ENCODE measurements around the gene CD69. TPM values are rescaled to one million over a fixed set of nuclear protein-coding genes. Genes with fewer than 3 reads are reported as not detected.
"Not testable (repeated sequence)": the region's sequence is repeated elsewhere in the genome, so short reads cannot be mapped to it uniquely, and the experiment has no call there.

The CD69 gene
- total RNA-seq, 1 donor from 2014 or later = 9.7 TPM

DNA sequence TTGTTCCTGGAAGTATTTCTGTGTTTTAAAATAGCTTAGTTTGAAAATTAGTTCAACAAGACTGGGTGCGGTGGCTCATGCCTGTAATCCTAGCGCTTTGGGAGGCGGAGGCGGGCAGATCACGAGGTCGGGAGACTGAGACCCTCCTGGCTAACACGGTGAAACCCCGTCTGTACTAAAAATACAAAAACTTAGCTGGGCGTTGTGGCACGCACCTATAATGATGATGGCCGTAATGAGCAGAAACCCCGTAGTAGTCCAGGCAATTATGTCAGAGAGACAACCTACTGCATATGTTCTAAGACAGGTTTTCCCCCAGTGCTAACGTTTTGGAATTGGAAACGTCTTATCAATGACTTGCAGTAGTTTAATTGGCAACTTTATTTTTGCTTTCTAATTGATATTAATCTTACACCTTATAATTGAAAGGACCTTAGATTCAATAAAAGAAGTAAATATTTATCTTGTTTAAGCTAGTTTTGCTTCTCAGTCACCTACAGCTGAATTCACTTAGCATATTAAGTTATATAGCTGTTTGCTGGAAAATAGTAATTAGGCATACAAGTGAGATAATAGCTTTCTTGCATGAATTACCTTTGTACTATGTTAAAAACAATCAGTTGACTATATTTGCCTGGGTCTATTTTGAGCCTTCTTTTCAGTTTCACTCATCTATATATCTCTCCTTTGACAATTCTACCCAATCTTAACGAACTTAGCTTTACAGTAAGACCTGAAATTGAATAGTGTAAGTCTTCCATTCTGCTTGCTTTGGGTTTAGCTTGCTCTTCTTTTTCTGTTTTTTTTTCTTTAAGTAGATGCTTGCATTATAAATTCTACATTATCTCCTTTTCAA is 43.4 kb downstream of the CD69 start:
- DNase-seq = no peak

GRCh38 chr12:9713032-9713558 is 47.6 kb downstream of the CD69 start:
- not testable (repeated sequence) for DNase-seq

GRCh38 chr12:9711664-9712063 is 49.0 kb downstream of the CD69 start:
- no peak for DNase-seq

GRCh38 chr12:9710584-9711375 is 49.9 kb downstream of the CD69 start:
- no peak for DNase-seq

DNA sequence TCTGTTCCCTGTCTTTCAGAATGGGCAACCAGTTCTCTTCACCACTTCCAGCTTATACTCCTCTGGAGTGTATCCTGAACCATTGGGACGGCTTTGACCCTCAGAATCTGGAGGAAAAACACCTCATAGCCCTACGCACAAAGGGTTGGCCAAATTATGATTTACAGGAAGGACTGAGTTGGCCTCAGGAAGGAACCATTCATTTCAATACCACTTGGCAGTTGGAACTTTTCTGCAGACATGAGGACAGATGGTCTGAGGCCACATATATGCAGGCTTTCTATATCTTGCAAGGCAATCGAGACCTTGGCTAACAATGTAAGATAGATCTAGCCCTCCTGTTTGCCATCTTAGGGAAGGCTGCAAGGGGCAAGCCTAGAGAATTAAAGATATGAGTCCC is 51.8 kb downstream of the CD69 start:
- DNase-seq = no peak

GRCh38 chr12:9707864-9708808 is 52.6 kb downstream of the CD69 start:
- peak; percentile 7 for DNase-seq

GRCh38 chr12:9707356-9707755 is 53.3 kb downstream of the CD69 start:
- DNase-seq = no peak

DNA sequence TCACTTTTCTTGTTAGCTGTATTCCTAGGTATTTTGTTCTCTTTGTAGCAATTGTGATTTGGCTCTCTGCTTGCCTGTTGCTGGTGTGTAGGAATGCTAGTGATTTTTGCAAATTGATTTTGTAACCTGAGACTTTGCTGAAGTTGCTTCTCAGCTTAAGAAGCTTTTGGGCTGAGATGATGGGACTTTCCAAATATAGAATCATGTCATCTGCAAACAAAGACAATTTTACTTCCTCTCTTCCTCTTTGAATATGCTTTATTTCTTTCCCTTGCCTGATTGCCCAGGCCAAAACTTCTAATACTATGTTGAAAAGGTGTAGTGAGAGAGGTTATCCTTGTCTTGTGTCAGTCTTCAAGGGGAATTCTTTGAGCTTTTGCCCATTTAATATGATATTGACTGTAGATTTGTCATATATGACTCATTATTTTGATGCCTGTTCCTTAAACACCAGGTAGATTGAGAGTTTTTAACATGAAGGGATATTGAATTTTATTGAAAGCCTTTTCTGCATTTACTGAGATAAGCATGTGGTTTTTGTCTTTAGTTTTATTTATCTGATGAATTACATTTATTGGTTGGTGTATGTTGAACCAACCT is 54.5 kb downstream of the CD69 start:
- DNase-seq = no peak

- not testable (repeated sequence) for DNase-seq
Observed at GRCh38 chr12:9704561-9704960, 56.1 kb downstream of the CD69 start.

Other genes with a start within 250 kb of the CD69 start
- gene KLRB1, start 153.0 kb downstream of the CD69 start, total RNA-seq = 0.79 TPM
- gene CLEC2D, start 91.2 kb downstream of the CD69 start, total RNA-seq = 6.0 TPM
- not detected for gene CLECL1, start 27.8 kb downstream of the CD69 start, total RNA-seq
- gene KLRF1, start 66.6 kb upstream of the CD69 start, total RNA-seq = 0.39 TPM
- gene CLEC2B, start 108.5 kb upstream of the CD69 start, total RNA-seq = 18.7 TPM
- not detected for gene KLRF2, start 120.6 kb upstream of the CD69 start, total RNA-seq
- 18.5 TPM for gene CLEC2A, start 171.5 kb upstream of the CD69 start, total RNA-seq
- gene CLEC12A, start 210.5 kb upstream of the CD69 start, total RNA-seq = 7.2 TPM
- gene CLEC1B, start 238.2 kb upstream of the CD69 start, total RNA-seq = 0.39 TPM
- gene CLEC12B, start 249.7 kb upstream of the CD69 start, total RNA-seq = 0.99 TPM

Data from skin of body (tissue), 2 donors.